Calu3 (cell line): ENCODE results near the gene NEU2. TPM values are rescaled to one million over a fixed set of nuclear protein-coding genes. Genes with fewer than 3 reads are reported as not detected.

Experiments
- BruUV-seq: library from RNA; stranded (reverse); fragments of 400-500 nt; replicated peaks from 2 replicates; lab custom pipeline; 2021; lab: Mats Ljungman, UMichigan
- CTCF ChIA-PET: fragments of 300-600 bp; sonication (Branson Sonifier 250); formaldehyde crosslinking; loops from one replicate; lab custom pipeline; 2022; ENCODE audit warnings: antibody characterized with exemption; lab: Charles Lee
- DNase-seq: peaks from one replicate; pipeline ENCODE4 v3.0.0; 2022
- H3K27ac Mint-ChIP-seq: one replicate; pipeline ENCODE4 v1.8.0; 2022; ENCODE audit warnings: mixed read lengths; ENCODE audit not compliant: unreplicated experiment
- H3K27me3 Mint-ChIP-seq: one replicate; pipeline ENCODE4 v1.8.0; 2022; ENCODE audit warnings: mixed read lengths; ENCODE audit not compliant: unreplicated experiment
- H3K36me3 Mint-ChIP-seq: one replicate; pipeline ENCODE4 v1.8.0; 2022; ENCODE audit warnings: mild to moderate bottlenecking, moderate library complexity, mixed read lengths; ENCODE audit not compliant: insufficient read depth, unreplicated experiment
- H3K4me1 Mint-ChIP-seq: one replicate; pipeline ENCODE4 v1.8.0; 2022; ENCODE audit warnings: mild to moderate bottlenecking, low read depth, mixed read lengths; ENCODE audit not compliant: unreplicated experiment
- H3K4me3 Mint-ChIP-seq: one replicate; pipeline ENCODE4 v1.8.0; 2022; ENCODE audit warnings: mild to moderate bottlenecking, low read depth, moderate library complexity, mixed read lengths; ENCODE audit not compliant: unreplicated experiment
- H3K9me3 Mint-ChIP-seq: one replicate; pipeline ENCODE4 v1.8.0; 2022; ENCODE audit warnings: low read depth, mixed read lengths; ENCODE audit not compliant: unreplicated experiment
- intact Hi-C: fragments of 100-400 bp; cut with micrococcal nuclease; formaldehyde crosslinking; loops from one replicate; pipeline ENCODE4 v1.10.0; 2022; ENCODE audit not compliant: unreplicated experiment
- total RNA-seq: library from RNA; stranded (reverse); gene quantifications from 2 replicates; pipeline ENCODE4 v1.2.3, GENCODE V29; 2022
- TF ChIP-seq, protein P1 (sequence below): fragments of 200-600 bp; IDR thresholded peaks from one replicate; pipeline ENCODE4 v1.8.0; 2022; ENCODE audit warnings: antibody characterized with exemption; ENCODE audit not compliant: unreplicated experiment

NEU2 gene
- total RNA-seq, 1 experiment from 2014 or later, result not detected

DNA sequence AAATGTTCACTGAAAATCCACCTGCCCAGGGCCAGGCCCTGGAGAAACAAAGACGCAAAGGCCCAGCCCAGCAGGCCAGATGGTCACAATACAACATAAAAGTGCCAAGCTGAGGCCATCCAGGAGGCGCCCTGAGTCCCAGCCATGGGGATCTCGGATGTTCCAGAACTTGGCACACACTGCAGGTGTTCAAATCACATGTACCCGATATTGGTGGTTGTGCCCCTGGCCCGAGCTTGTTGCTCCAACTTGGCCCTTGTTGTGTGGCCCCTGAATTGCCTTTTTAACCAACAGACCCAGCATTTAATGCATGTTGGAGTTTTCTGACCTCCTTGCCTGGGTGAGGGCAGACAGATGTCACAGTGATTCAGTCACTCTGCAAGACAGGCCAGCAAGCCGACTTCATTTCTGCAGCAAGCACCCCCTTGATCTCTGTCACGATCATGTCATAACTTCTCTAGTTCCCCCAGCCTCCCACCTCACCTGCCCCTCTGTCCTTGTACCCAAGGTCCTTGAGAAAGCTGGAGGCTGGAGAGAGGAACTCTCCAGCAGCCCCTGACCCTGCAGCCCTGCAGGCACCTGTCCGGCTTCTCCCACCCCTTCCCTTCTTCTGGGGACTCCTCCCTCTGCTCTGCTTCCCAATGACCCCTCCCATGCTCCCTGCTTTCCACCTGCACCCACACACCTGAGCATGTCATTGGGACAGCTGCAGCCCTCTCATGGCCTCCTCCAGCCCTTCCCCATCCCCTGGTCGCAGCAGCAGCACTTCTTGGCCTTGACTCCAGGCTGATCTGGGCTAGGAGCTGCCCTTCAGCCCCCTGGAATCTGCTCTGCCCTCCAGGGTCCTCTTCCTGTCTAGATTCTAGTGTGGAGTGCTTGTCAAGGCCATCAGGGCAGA lies 28.6 kb upstream of the NEU2 start:
- intact Hi-C loops, result no loop called here

DNA sequence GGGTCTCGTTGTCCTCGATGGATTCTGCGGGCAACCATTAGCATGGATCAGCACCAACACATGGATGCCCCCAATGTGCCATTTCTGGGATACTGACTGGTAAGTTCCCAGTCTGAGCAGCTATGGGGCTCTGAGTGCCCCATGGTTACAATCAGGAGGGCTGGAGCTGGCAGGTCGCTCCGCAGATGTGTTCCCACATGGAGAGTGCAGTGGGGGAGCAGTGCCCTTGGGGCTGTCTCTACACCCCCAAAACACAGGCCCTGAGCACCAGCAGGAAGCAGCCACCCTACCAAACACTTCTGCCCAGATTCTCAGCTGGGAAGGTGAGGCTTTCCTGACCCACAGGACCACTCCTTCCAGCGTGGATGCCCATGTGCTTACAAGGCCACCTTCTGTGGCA lies 27.4 kb upstream of the NEU2 start:
- no peak overlapping the region for H3K27ac Mint-ChIP-seq
- H3K27me3 Mint-ChIP-seq, result peaks cover 24% of the 10 kb centered on the region
- no peak for DNase-seq
- H3K36me3 Mint-ChIP-seq, result no peaks in the 10 kb centered on the region
- TF ChIP-seq, protein P1, sequence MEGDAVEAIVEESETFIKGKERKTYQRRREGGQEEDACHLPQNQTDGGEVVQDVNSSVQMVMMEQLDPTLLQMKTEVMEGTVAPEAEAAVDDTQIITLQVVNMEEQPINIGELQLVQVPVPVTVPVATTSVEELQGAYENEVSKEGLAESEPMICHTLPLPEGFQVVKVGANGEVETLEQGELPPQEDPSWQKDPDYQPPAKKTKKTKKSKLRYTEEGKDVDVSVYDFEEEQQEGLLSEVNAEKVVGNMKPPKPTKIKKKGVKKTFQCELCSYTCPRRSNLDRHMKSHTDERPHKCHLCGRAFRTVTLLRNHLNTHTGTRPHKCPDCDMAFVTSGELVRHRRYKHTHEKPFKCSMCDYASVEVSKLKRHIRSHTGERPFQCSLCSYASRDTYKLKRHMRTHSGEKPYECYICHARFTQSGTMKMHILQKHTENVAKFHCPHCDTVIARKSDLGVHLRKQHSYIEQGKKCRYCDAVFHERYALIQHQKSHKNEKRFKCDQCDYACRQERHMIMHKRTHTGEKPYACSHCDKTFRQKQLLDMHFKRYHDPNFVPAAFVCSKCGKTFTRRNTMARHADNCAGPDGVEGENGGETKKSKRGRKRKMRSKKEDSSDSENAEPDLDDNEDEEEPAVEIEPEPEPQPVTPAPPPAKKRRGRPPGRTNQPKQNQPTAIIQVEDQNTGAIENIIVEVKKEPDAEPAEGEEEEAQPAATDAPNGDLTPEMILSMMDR, result no peak
- no peak overlapping the region for H3K4me3 Mint-ChIP-seq
- intact Hi-C loops, result no loop called here
- CTCF ChIA-PET, result interaction anchor here (0.6 kb wide), 1 partner anchor 128 kb away, joined by 5 read pairs; no protein-coding TSS in a partner anchor
- no TSS peak for BruUV-seq
- H3K9me3 Mint-ChIP-seq, result no peaks in the 10 kb centered on the region
- H3K4me1 Mint-ChIP-seq, result no peaks in the 10 kb centered on the region

More for the DNA sequence above, 28.6 kb upstream of the NEU2 start:
- H3K9me3 Mint-ChIP-seq, result no peaks in the 10 kb centered on the region
- no TSS peak for BruUV-seq
- H3K4me3 Mint-ChIP-seq, result no peak overlapping the region
- no peaks in the 10 kb centered on the region for H3K36me3 Mint-ChIP-seq
- CTCF ChIA-PET, result no interaction called here
- TF ChIP-seq, protein P1, result no peak
- H3K27ac Mint-ChIP-seq, result no peak overlapping the region
- DNase-seq, result no peak
- H3K27me3 Mint-ChIP-seq, result peaks cover 24% of the 10 kb centered on the region
- H3K4me1 Mint-ChIP-seq, result no peaks in the 10 kb centered on the region

DNA sequence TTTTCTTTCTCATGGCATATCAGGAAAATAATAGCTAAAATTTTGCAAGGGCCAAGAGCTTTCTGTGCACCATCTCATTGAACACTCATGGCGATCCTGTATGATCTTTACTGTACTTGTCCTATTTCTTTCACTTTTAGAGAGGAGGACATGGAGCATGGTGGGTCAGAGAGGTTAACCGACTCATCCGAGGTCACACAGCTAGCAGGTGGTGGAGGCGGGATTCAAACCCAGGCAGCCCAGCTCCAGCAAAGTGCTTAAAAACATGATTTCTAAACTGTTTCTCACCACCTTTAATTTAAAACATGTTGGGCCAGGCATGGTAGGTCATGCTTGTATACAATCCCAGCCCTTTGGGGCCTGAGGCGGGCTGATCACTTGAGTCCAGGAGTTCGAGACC lies 25.8 kb upstream of the NEU2 start:
- intact Hi-C loops, result no loop called here
- DNase-seq, result no peak
- BruUV-seq, result no TSS peak
- Mint-ChIP-seq H3K9me3 (no peaks in the 10 kb centered on the region), H3K36me3 (no peaks in the 10 kb centered on the region), H3K4me3 (no peak overlapping the region), H3K4me1 (peaks cover 2% of the 10 kb centered on the region), H3K27ac (no peak overlapping the region), H3K27me3 (peaks cover 24% of the 10 kb centered on the region)
- CTCF ChIA-PET, result interaction anchor here (0.5 to 0.9 kb wide), 2 partner anchors 22 to 371 kb away, joined by 3 to 4 read pairs; no protein-coding TSS in a partner anchor
- TF ChIP-seq, protein P1, result no peak

DNA sequence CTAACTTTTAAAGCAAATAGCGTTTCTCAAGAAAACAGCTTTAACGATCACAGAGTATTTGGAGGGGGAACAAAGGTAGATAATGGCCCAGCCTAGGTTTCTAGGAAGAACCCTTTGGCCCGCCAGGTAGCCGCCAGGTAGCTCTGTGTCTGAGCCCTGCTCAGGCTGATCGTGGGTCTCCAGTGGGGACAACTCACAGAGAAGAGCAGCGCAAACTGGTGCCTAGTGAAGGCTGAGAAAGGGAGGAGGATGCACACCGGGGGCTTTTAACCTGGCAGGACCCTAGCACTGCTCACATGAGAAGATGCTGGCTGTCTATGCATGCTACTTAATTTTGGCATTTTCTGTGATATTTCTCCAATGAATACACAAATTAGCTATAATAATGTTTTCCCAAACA lies 25.2 kb upstream of the NEU2 start:
- Mint-ChIP-seq H3K9me3 (no peaks in the 10 kb centered on the region), H3K27me3 (peaks cover 24% of the 10 kb centered on the region), H3K4me3 (no peak overlapping the region), H3K4me1 (peaks cover 9% of the 10 kb centered on the region), H3K27ac (no peak overlapping the region), H3K36me3 (no peaks in the 10 kb centered on the region)
- TF ChIP-seq, protein P1, result no peak
- DNase-seq, result no peak
- no TSS peak for BruUV-seq
- intact Hi-C loops, result no loop called here
- CTCF ChIA-PET, result interaction anchor here (0.5 to 1.0 kb wide), 2 partner anchors 19 to 371 kb away, joined by 4 read pairs; no protein-coding TSS in a partner anchor
